NCI-H345 treated with DMSO at 0.1 percent for 48 hours (cell line): Measurements from ENCODE around the gene INF2.
"Not testable (repeated sequence)": the region's sequence is repeated elsewhere in the genome, so short reads cannot be mapped to it uniquely, and the experiment has no call there.

ENCODE experiments used
- DNase-seq: peaks from one replicate; lab custom pipeline; 2025; ENCODE audit not compliant: unreplicated experiment; lab: John Stamatoyannopoulos, UW

Gene INF2

DNA sequence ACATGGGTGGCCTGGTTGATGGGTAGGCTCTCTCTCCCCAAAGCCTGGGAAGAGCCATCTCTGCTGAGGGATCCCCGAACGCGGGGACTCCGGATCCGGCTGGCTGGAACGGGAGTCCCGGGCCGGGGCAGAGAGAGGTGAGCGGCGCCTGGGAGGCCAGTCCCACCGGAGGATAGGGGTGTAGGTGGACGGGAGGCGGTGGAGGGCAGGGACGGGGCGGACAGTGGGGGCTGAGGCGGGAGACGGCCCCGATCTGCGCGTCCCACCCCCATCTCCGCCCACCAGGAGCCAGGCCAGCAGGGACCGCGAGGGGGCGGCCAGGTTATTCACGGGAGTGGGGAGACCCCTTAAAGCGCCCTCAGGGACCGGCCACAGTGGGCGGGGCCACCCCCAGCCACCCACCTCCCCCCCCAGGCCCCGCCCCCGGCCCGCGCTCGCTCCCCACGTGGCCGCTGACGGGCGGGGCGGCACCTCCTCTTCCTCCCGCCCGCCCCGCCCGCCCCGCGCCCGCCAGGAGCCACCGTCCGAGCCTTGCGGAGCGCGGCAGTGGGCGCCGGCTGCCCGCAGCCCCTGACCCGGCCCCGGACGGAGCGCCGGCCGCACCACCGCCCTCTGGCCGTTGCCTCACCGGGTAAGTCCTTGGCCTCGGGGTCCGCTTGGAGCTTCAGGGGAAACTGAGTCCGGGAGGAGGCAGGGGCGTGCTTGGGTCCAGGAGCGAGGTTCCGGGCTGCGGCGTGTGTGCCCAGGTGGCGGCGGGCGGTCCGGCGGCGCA is at the start of gene INF2:
TSS of gene INF2 (plus strand) at position 510 of the 772 bp plus-strand sequence. CDS start 11,748 bp downstream, outside the sequence.
- no peak for DNase-seq

DNA sequence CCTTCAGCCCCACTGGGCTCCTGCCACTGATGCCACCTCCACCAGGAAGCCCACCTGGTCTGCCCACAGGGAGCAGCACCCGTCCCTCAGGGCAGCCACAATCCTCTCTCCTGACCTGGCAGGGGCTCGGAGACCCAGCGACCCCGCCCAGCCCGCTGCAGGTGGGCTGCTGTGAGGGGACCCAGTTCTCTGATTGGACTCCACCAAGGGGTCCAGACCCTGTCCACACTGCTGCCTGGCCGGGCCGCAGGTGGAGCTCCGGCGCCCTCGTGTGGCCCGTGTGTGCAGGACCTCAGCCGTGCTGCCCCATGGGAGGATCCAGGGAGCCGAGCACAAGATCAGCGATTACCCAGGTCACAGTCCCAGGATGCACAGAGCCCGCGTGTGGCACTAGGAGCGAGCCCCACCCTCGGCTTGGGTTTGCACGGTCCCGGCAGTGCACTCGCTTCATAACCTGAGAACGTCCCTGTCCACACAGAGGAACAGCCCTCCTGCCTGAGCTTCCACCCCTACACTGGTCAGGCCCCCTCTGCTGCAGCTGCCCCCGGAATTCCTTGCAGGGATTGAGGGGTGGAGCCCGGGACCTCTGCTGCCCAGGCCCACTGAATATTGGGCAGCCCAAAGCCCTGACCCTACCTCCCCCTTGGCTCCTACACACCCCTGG is 49.4 kb upstream of the INF2 start:
- DNase-seq, result no peak

DNA sequence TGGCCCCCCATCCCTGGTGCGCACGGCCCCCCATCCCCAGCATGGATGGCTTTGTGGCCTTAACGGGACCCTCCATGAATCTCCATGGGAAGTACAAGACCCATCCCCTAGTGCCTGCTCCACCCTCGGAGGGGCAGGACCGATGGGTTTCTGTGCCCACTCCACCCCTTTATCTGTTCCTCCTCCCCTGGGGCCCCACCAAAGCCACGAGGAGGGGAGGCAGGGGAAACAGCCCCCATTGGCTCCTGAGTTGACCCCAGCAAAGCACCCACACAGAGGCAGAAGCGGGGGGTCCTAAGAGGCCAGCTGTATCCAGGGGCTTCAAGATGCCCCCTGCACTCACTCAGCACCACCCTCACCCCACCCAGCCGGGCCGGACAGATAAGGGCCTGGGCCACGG is 48.7 kb upstream of the INF2 start:
- no peak for DNase-seq

DNA sequence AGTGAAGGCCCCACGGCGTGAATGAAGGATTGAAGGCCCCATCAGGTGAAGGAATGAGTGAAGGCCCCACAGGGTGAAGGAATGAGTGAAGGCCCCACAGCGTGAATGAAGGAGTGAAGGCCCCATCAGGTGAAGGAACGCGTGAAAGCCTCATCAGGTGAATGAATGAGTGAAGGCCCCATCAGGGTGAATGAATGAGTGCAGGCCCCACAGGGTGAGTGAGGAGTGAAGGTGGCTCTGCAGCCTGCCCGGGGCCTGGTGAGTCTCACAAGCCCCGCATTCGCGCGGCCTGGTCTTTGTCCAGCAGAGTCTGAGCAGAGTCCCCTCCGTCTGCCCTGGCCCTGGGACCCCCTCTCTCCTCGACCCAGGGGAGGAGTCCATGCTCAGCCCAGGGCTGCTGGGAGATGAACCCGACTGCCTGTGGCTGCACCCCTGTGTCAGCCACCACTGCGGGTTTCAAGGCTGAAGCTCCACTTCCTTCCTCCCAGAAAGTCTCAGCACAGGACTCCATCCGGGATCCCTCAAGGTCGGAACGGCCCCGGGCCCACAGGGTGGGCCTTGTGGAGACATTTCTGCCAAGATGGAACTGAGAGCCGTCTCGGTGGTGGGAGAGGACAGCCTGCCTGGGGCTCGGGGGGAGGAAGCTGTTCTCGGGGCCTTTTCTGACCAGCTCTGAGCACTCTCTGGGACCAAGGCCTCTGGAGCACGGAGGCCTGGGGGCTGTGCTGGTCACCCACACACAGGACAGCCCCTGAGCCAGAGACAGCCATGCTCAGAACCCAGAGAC is 47.5 kb upstream of the INF2 start:
- no peak for DNase-seq

DNA sequence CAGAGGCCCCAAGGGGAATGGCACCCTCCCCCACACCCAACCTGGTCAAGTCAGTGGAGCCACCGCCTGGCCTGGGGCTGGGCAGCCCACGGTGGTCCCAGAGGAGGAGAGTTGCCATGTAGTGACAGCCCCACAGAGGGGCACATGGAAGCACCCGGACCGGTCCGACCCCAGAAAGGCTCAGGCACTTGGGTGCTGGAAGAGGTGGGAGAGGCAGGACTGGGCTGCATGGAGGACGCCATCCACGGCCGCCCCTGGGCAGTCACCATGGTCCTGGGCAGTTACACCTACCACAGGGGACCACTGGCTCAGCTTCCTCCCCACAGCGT is 46.9 kb upstream of the INF2 start:
- DNase-seq, result no peak

DNA sequence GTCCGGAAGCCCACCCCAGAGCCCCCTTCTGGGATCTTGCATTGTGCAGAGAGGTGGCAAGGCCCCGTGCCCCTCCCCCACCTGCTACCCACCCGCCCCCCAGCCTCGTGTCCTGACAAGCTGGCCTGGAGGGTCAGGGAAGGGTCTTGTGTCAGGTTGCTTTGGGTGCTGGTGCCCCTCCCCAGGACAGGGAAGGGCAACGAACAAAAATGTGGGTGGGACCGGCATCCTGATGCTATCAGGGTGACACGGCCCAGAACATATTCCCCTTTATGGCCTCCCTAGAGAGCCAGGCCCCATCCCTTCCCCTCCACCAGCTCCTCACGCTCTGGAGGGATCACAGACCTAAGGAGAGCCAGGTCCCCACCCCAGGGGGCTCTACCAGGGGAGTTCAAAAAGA is 46.1 kb upstream of the INF2 start:
- no peak for DNase-seq

DNA sequence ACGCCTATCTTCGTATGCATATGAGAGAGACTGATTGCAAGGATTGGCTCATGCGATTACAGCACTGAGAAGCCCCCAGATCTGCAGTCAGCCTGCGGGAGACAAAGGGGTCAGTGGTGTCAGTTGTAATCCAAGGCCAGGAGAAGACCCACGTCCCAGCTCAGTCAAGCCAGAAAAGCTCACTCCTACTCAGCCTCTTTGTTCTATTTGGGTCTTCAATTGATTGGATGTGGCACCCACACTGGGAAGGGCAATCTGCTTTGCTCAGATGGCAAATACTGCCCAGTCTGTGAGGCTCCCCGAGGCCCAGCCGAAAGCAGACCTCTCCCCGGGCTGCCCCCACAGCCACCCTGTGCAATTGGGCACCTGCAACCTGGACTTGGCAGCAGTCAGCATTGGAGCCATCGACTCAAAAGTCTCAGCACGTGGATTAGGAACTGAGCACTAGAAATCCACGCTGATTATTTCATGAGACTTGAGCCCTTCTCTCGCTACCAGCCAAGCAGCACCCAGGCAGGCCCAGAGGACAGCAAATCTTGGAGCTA is 45.3 kb upstream of the INF2 start:
- DNase-seq, result no peak

DNA sequence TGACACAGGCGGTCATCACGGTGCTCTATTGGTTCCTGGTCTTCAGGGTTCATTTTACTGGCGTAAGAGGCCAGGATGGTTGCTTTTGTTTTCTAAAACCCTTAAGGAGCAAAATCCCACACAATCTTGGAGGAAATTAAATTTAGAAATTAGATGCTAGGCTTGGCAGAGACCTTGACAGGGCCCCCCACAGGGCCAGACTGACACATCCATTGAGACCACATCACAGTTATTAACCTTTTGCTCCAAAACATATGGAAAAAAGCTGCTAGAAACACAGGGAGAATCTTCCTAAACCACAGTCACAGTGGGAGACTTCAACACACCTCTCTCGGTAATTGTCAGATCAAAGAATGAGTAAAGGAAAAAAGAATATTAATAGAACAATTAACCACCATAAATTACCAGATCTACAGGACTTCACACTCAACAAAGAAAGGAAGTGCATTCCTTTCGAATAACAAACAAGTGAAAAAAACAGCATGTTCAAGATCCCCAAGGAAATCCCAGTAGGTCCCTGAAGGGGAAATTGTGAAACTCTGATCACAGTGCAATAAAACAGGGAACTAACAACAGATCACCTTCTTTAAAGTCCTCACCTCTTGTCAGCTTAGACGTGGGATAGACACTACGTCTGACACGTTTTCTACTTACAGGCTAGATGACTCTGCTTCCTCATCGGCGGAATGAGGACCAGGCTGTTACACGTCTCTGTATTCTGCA is 44.6 kb upstream of the INF2 start:
- no peak for DNase-seq

DNA sequence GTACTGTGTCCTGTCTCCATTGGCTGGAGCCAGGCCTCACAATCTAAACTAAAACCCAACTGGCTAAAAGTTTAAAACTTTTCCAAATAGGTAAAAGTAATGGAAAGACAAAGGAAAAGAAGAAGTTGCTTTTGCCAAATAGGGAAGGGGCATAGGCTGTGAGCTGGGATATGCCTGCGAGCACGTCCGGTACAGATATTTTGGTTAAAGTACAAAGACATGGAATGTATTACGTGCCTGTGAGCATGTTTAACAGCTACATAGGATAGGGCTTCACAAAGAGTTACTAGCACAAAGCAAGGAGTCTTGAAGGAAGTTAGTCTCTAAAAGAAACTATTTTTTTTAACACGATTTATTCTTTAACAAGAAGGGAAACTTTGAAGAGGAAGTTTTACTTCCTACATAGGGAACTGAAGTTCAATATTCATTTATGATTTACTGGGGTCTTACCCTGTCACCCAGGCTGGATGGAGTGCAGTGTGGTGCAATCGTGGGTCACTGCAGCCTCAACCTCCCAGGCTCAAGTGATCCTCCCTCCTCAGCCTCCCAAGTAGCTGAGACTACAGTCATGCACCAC is 41.9 kb upstream of the INF2 start:
- DNase-seq, result no peak

DNA sequence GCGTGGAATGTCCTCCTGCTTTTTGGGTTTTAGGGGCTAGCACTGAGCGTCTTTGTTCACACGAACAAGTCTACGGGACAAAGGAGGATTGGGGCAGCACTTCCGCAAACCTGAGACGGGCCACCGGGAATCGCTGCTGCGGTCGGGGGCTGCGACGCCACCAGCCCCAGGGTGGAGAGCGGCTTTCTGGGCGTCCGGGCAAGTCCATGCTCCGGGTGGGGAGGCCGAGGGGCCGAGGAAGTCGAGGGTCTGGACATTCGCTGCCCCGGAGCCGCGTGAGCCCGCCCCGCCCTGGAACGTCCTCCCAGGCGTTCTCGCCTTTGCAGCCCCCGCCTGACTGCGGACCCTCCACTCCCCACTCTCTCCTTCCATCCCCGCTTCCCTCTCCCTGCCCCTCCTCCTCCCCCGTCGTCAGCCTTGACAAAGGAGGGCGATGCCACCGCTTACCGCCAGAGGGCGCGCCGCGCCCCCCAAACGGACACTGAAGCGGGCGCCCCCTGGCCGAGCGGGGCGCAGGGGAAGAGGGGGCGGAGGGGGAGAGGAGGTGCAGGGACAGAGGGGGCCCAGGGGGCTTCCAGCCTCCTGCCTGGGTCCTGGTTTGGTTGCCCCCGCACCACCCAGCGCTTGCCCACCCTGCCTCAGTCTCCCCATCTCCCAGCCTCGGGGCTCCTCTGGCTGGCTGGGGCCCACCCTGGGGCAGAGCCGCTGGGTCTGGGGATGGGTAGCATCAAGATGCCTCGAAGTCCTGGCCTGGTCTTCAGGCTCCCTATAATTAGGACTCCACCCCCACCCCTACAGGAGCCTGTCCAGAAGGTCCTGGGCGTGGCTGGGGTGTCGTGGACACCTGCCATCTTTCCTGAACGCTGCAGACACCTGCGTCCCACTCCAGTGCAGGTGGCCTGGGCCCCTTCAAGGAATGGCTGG is 39.1 kb upstream of the INF2 start:
- DNase-seq, result no peak

DNA sequence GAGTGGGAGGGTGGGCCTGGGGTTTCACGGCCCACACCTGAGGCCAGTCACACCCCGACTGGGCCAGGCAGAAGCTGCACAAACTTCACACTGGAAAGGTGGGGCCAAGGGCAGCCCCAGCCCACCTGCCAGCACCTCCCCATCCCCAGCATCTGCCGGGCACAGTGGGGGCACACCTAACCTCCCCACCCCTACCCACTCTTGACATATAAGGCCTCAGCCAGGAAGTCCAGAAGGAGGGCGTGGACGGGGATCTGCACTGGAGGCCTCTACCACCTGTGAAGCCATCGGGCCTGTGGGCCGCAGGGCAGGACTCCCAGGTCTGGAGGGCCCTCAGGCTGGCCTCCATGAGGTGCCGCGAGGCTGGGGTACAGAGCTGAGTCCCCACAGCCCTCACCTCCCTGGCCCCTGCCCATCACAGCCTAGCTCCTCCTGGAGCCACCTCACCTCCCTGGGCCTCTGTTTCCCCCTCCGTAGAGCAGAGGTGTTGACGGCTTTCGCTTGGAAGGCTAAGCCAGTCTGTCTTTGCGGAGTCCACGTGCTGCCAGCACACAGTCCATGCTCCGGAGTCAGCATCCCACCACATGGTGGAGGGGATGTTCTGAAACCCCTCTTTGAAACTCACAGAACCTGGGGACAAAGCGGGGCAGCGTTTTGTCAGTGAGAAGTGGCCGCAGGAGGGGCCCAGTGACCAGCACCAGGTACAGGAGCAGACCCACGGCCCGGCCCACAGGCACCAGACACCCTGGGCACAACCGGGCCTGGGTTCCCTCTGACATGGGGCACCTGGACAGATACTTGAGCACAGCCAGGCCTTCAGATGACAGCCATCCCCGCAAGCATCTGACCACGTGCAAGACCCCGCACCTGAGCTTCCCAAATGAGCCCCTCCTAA is 38.2 kb upstream of the INF2 start:
- no peak for DNase-seq

DNA sequence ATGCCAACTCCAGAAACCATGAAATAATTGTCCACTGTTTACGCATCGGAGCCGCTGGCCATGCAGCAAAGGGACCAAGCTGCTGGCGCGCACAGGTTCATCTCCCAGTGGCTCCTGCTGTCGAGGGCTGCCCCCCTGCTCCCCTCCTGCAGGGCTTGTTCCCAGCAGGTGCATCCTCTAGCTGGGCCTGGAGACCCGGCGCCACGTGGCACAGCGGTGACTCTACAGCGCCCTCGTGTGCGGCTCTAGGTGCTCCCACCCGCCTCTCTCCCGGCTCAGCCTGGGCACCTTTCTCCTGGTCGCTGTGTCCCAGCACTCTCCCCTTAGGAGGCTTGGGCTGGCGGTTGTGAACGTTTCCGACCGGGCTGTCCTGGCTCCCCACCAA is 37.5 kb upstream of the INF2 start:
- DNase-seq, result no peak

DNA sequence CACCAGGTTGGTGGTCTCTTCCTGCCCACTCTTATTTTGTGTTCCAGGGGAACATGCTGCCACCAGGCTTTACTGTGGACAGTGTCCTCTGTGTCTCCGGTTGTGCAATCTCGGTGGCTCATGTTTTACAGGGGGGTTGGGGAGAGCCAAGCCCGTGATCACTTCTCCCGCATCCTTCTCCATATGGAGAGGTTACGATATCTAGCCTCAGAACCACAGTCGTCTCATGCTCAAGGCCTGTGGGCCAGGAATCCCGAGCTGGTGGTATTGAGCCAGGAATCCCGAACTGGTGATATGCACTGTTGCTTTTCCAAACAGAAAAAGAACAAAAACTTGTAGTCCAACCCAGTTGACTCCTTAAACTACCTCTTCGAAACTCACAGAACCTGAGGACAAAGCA is 37.0 kb upstream of the INF2 start:
- DNase-seq, result no peak

DNA sequence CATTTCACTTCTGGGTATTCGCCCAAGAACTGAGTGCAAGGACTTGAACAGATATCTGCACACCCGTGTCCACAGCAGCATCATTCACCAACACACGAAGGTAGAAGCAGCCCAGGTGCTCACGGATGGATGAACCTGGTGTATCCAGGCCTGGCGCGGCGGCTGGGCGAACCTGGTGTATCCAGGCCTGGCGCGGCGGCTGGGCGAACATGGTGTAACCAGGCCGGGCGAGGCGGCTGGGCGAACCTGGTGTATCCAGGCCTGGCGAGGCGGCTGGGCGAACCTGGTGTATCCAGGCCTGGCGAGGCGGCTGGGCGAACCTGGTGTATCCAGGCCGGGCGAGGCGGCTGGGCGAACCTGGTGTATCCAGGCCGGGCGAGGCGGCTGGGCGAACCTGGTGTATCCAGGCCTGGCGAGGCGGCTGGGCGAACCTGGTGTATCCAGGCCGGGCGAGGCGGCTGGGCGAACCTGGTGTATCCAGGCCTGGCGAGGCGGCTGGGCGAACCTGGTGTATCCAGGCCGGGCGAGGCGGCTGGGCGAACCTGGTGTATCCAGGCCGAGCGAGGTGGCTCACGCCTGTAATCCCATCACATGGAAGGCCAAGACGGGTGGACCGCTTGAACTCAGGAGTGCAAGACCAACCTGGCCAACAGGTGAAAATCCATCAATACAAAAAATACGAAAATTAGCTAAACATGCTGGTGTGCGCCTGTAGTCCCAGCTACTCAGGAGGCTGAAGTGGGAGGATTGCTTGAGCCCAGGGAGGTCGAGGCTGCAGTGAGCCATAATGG is 36.1 kb upstream of the INF2 start:
- DNase-seq, result not testable (repeated sequence)

DNA sequence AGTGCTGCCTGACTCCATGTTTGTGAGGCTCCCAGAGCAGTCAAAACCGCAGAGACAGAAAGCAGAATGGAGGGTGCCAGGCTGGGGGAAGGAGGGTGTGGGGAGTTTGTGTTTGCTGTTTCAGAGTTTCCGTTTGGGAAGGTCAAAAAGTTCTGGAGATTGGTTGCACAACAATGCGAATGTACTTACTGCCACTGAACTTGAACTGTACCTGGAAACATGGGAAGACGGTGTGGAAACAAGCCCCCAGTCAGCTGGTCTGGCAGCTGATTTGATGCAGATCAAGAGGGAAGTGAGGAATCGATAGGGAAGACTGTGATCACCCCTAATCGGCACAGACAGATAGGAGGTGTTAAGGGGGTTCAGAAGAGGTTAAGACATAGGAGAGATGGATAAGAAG is 35.3 kb upstream of the INF2 start:
- DNase-seq, result no peak

DNA sequence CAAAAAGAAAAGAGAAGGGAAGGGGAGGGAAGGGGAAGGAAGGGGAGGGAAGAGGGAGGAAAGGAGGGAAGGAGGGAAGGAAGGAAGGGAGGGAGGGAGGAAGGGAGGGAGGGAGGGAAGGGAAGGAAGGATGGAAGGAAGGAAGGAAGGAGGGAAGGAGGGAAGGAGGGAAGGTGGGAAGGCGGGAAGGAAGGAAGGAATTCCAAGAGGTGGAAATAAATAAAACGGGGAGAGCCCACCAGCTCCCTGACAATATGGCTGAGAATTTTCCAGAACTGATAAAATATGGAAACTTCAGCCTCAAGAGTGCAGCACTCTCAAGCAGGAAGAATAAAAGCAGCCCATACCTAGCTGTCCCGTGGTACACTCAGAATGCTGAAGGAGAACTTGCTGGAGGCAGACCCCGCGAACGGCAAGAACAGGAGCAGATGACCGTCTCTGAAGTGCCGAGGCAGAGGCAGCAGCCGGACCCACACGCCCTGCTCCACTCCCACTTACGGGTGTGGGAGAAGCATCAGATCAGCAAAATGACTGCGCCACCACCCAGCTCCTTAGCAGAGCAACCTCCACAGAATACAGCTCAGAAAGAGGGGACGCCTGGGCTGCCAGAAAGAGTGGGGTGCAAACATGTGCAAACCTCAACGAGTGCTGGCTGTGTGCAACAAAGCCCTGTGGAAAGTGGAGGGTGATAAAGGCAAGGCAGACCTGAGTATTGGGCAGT is 34.1 kb upstream of the INF2 start:
- DNase-seq, result no peak

DNA sequence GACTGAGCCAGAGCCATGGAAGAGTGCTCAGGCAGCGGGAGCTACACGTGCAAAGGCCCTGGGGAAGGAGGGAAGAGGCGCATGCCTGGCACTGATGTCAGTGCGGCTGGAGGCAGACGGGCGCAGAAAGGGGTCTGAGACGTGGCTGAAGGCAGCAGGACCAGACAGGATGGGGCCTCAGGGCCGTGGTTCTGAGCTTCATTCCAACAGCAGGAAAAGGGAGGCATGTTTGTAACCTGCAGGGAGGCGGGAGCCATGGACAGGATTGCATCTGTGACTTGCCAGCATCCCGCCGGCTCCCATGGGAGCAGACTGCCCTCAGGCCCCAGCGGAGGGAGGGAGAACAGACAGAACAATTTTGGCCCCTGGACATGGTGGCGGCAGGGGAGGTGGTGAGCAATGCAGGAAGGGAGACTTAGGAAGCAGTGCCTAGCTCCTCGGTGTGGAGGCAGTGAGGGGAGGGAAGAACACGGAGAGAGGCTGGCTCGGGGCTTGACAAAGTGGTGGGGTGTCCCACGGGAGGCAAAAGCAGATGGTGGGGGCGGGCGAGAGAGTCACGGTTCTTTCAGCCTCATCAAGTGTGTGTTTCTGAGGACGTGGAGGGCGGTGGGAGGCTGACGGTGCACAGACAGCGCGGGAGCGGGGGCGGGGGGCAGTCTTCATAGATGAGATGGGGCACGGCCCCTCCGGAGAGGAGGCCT is 33.3 kb upstream of the INF2 start:
- no peak for DNase-seq
